ENCODE measurements around the gene ABHD4. TPM values are rescaled to one million over a fixed set of nuclear protein-coding genes. Genes with fewer than 3 reads are reported as not detected.

The ABHD4 gene
- total and polyA plus RNA-seq, 2 donors from 2014 or later: 34.1 to 45.2 TPM

GRCh38 chr14:22597265-22597664 lies 835 bp upstream of the ABHD4 start:
- H3K27ac ChIP-seq (ENCODE audit: low read depth in 2 of 2, low read length in 2 of 2): no peak overlapping the region
- DNase-seq (no peak), FAIRE-seq (no peak)
- peak overlapping the region in 2 of 3 donors; percentile 91 to 98 for H3K4me3 ChIP-seq (ENCODE audit: low read length in 3 of 3)
- no peaks in the 10 kb centered on the region for H3K9me3 ChIP-seq (ENCODE audit: control insufficient read depth in 2 of 3, insufficient read depth in 1 of 3, low read length in 3 of 3)
- H3K27me3 ChIP-seq (ENCODE audit: control insufficient read depth, insufficient read depth, low read length): no peaks in the 10 kb centered on the region
- peak overlapping the region in 1 of 3 donors; percentile 96 for H3K9ac ChIP-seq (ENCODE audit: low read length in 3 of 3)
- TF ChIP-seq, protein P1, sequence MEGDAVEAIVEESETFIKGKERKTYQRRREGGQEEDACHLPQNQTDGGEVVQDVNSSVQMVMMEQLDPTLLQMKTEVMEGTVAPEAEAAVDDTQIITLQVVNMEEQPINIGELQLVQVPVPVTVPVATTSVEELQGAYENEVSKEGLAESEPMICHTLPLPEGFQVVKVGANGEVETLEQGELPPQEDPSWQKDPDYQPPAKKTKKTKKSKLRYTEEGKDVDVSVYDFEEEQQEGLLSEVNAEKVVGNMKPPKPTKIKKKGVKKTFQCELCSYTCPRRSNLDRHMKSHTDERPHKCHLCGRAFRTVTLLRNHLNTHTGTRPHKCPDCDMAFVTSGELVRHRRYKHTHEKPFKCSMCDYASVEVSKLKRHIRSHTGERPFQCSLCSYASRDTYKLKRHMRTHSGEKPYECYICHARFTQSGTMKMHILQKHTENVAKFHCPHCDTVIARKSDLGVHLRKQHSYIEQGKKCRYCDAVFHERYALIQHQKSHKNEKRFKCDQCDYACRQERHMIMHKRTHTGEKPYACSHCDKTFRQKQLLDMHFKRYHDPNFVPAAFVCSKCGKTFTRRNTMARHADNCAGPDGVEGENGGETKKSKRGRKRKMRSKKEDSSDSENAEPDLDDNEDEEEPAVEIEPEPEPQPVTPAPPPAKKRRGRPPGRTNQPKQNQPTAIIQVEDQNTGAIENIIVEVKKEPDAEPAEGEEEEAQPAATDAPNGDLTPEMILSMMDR (IDR thresholded peaks at IDR 0.05; ENCODE audit: borderline replicate concordance, extremely low read depth, insufficient read depth): no peak
- H3K36me3 ChIP-seq (ENCODE audit: control insufficient read depth in 2 of 3, insufficient read depth in 3 of 3, low read length in 3 of 3): peaks cover 0 to 10% (median 8%) of the 10 kb centered on the region in 3 donors
- intact Hi-C loops (cut with DNase I): no loop called here
- H3K4me1 ChIP-seq (ENCODE audit: control insufficient read depth in 2 of 3, insufficient read depth in 2 of 3, low read depth in 1 of 3, low read length in 3 of 3): peaks cover 2 to 9% (median 8%) of the 10 kb centered on the region in 3 donors

- DNase-seq: no peak
- TF ChIP-seq, protein P1 (IDR thresholded peaks at IDR 0.05; ENCODE audit: borderline replicate concordance, extremely low read depth, insufficient read depth): no peak
- peak overlapping the region; percentile 91 to 98 (median 92) for H3K4me3 ChIP-seq (ENCODE audit: low read length in 3 of 3)
- FAIRE-seq: no peak
- H3K4me1 ChIP-seq (ENCODE audit: control insufficient read depth in 2 of 3, insufficient read depth in 2 of 3, low read depth in 1 of 3, low read length in 3 of 3): peaks cover 2 to 9% (median 8%) of the 10 kb centered on the region in 3 donors
- peaks cover 2 to 15% (median 11%) of the 10 kb centered on the region in 3 donors for H3K36me3 ChIP-seq (ENCODE audit: control insufficient read depth in 2 of 3, insufficient read depth in 3 of 3, low read length in 3 of 3)
- peak overlapping the region; percentile 88 to 96 for H3K27ac ChIP-seq (ENCODE audit: low read depth in 2 of 2, low read length in 2 of 2)
- H3K9me3 ChIP-seq (ENCODE audit: control insufficient read depth in 2 of 3, insufficient read depth in 1 of 3, low read length in 3 of 3): no peaks in the 10 kb centered on the region
- intact Hi-C loops (cut with DNase I): no loop called here
- peak overlapping the region; percentile 33 to 96 (median 91) for H3K9ac ChIP-seq (ENCODE audit: low read length in 3 of 3)
- H3K27me3 ChIP-seq (ENCODE audit: control insufficient read depth, insufficient read depth, low read length): no peaks in the 10 kb centered on the region
These were observed 365 bp upstream of the ABHD4 start for GRCh38 chr14:22597771-22598098.

DNA sequence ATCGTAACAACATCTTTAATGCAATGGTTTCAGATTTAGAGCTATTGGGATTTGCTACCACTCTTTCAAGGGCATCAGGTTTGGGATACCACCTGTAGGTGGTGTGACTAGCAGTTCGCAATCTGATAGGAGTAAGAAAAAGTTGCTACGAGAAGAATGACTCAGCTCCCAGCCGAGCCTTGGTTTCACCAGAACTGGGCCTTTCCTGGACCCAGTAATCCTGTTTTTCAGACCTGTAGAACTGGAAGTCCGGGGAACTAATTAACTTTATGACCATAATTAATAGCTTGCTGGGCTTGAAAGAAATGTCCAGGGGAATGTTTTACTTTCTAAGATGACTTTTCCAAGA lies 770 bp downstream of the ABHD4 start:
- DNase-seq: peak in 3 of 5 donors; percentile 48 to 84 (median 77)
- H3K4me1 ChIP-seq (ENCODE audit: control insufficient read depth in 2 of 3, insufficient read depth in 2 of 3, low read depth in 1 of 3, low read length in 3 of 3): peaks cover 2 to 9% (median 8%) of the 10 kb centered on the region in 3 donors
- H3K36me3 ChIP-seq (ENCODE audit: control insufficient read depth in 2 of 3, insufficient read depth in 3 of 3, low read length in 3 of 3): peaks cover 6 to 21% (median 21%) of the 10 kb centered on the region in 3 donors
- no peak for FAIRE-seq
- TF ChIP-seq, protein P1 (IDR thresholded peaks at IDR 0.05; ENCODE audit: borderline replicate concordance, extremely low read depth, insufficient read depth): no peak
- intact Hi-C loops (cut with DNase I): no loop called here
- H3K27me3 ChIP-seq (ENCODE audit: control insufficient read depth, insufficient read depth, low read length): no peaks in the 10 kb centered on the region
- no peaks in the 10 kb centered on the region for H3K9me3 ChIP-seq (ENCODE audit: control insufficient read depth in 2 of 3, insufficient read depth in 1 of 3, low read length in 3 of 3)
- H3K9ac ChIP-seq (ENCODE audit: low read length in 3 of 3): peak overlapping the region; percentile 85 to 96 (median 91)
- H3K4me3 ChIP-seq (ENCODE audit: low read length in 3 of 3): peak overlapping the region; percentile 91 to 98 (median 92)
- peak overlapping the region; percentile 88 to 96 for H3K27ac ChIP-seq (ENCODE audit: low read depth in 2 of 2, low read length in 2 of 2)

DNA sequence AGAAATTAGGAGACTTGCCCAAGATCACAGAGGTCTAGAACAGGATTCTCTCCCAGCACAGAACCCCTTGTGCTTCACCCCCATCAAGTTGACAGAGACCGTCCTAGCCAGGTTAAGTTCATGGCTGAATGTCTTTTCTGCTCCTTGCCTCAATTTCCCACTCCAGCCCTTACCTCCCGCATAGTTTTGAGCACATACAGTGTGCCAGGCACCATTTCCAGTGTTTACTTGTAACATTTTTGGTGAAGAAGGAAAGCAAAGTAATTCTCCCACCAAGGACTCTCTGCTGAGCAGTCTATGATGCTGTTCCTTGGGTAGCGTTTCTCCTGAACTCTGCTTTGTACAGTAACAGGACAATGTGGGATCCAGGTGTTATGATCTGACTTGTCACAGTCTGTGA lies 1.2 kb downstream of the ABHD4 start:
- Histone ChIP-seq H3K9ac (ENCODE audit: low read length in 3 of 3) (peak overlapping the region in 1 of 3 donors; percentile 96), H3K27ac (ENCODE audit: low read depth in 2 of 2, low read length in 2 of 2) (peak overlapping the region; percentile 6 to 82), H3K4me3 (ENCODE audit: low read length in 3 of 3) (peak overlapping the region; percentile 91 to 98 (median 92)), H3K9me3 (ENCODE audit: control insufficient read depth in 2 of 3, insufficient read depth in 1 of 3, low read length in 3 of 3) (no peaks in the 10 kb centered on the region), H3K27me3 (ENCODE audit: control insufficient read depth, insufficient read depth, low read length) (no peaks in the 10 kb centered on the region), H3K36me3 (ENCODE audit: control insufficient read depth in 2 of 3, insufficient read depth in 3 of 3, low read length in 3 of 3) (peaks cover 6 to 23% (median 22%) of the 10 kb centered on the region in 3 donors), H3K4me1 (ENCODE audit: control insufficient read depth in 2 of 3, insufficient read depth in 2 of 3, low read depth in 1 of 3, low read length in 3 of 3) (peaks cover 2 to 9% (median 8%) of the 10 kb centered on the region in 3 donors)
- TF ChIP-seq, protein P1 (IDR thresholded peaks at IDR 0.05; ENCODE audit: borderline replicate concordance, extremely low read depth, insufficient read depth): no peak
- intact Hi-C loops (cut with DNase I): no loop called here
- DNase-seq (no peak), FAIRE-seq (no peak)
